NCI-H774 (cell line): Measurements from ENCODE around the gene KRT73.

Experiments used
- DNase-seq: peaks from one replicate; lab custom pipeline; 2025; lab: John Stamatoyannopoulos, UW

KRT73 gene

DNA sequence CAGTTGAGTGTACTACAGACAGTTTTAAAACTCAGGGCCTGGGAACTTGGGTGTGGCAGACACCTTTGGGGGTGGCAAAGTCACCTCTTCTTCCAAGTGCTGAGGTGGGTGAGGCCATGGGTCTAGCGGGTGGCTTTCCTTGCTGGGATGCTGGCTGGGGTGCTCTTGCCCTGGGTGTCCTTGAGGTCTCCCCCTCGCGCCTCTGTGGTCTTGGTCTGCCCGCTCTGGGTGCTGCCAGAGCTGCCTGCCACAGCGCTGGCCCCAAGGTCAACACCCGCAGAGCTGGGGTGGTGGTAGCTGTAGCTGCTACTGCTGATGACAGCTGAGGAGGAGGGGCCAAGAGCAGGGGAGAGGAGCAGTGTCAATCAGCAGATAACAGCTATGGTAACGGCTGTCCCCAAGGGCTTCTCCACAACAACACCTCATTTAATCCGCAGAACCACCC is 51.5 kb downstream of the KRT73 start:
- DNase-seq = no peak

- DNase-seq = no peak
Observed at GRCh38 chr12:52564582-52564981, 53.8 kb downstream of the KRT73 start.

DNA sequence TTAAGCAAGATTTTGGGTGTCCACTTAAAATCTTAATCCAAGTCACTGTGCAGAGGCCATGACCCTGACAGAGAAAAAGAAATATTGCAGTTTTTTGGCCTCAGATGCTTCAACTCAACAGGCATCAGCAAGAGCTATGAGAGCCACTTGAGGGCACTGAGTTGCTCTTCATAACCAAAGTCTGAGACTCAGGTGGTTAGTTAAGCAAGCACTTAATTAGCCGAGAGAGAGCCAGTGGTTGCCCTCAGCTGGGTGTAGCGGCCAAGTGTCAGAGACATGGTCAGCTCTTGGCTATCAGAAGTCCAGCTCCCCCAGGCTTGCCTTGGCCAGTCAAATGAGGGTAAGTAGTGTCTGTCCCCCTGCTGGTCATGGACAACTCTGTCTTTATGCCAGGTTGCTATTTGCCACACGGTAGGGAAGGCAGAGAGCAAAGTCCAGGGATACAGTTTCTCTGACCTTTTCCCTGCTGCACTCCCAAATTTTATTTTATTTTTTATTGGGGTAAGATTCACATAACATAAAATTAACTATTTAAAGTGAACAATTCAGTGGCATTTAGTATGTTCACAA is 56.4 kb downstream of the KRT73 start:
- no peak for DNase-seq

DNA sequence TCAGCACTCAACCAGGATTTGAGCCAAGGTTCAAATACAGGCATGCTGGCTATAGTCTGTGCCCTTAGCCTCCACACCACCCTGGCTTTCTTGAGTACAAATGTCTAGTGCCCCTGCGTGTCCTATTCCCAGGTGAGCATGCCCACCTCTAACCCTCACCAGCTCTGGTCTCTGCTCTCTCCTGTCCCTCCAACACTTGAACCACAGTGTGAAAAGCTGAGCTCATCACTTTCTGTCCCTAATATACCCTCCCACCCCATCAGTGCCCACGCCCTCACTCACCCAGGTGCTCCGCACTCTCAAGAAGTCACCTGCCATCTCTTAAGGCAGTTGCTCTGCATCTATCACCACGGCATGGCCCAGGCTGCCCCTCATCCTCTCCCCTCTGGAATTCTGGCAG is 58.4 kb downstream of the KRT73 start:
- DNase-seq = no peak

- DNase-seq = peak; percentile 35
Observed at GRCh38 chr12:52558781-52559445, 59.4 kb downstream of the KRT73 start.
